Measurements from ENCODE around the gene MMS19.
"Not testable (repeated sequence)": the region's sequence is repeated elsewhere in the genome, so short reads cannot be mapped to it uniquely, and the experiment has no call there.

Gene MMS19

GRCh38 chr10:97529685-97530465, 31.7 kb upstream of the MMS19 start:
- DNase-seq (ENCODE audit: insufficient read length, low spot score) = no peak
- no peak for FAIRE-seq

- DNase-seq (ENCODE audit: insufficient read length, low spot score); FAIRE-seq: not testable (repeated sequence)
Measured at GRCh38 chr10:97528876-97529275, 30.7 kb upstream of the MMS19 start.

- DNase-seq (ENCODE audit: insufficient read length, low spot score) (no peak), FAIRE-seq (no peak)
Measured at GRCh38 chr10:97525683-97526110, 27.5 kb upstream of the MMS19 start.

GRCh38 chr10:97525086-97525485, 26.9 kb upstream of the MMS19 start:
- FAIRE-seq (no peak), DNase-seq (ENCODE audit: insufficient read length, low spot score) (no peak)

GRCh38 chr10:97522937-97523336, 24.7 kb upstream of the MMS19 start:
- no peak for DNase-seq (ENCODE audit: insufficient read length, low spot score)
- FAIRE-seq = no peak

- no peak for FAIRE-seq
- no peak for DNase-seq (ENCODE audit: insufficient read length, low spot score)
Measured at GRCh38 chr10:97522071-97522470, 23.8 kb upstream of the MMS19 start.

GRCh38 chr10:97520978-97521761, 22.9 kb upstream of the MMS19 start:
- FAIRE-seq (no peak), DNase-seq (ENCODE audit: insufficient read length, low spot score) (no peak)

- no peak for FAIRE-seq
- DNase-seq (ENCODE audit: insufficient read length, low spot score) = no peak
Measured at GRCh38 chr10:97520520-97520919, 22.3 kb upstream of the MMS19 start.

GRCh38 chr10:97519342-97519741, 21.1 kb upstream of the MMS19 start:
- no peak for DNase-seq (ENCODE audit: insufficient read length, low spot score)
- no peak for FAIRE-seq

- FAIRE-seq = no peak
- DNase-seq (ENCODE audit: insufficient read length, low spot score) = no peak
Measured at GRCh38 chr10:97518301-97519043, 20.2 kb upstream of the MMS19 start.

- FAIRE-seq = no peak
- no peak for DNase-seq (ENCODE audit: insufficient read length, low spot score)
Measured at GRCh38 chr10:97517778-97518300, 19.6 kb upstream of the MMS19 start.

GRCh38 chr10:97517096-97517750, 19.0 kb upstream of the MMS19 start:
- FAIRE-seq = no peak
- no peak for DNase-seq (ENCODE audit: insufficient read length, low spot score)

- DNase-seq (ENCODE audit: insufficient read length, low spot score) (no peak), FAIRE-seq (no peak)
Measured at GRCh38 chr10:97515271-97515978, 17.2 kb upstream of the MMS19 start.

GRCh38 chr10:97514344-97514743, 16.1 kb upstream of the MMS19 start:
- DNase-seq (ENCODE audit: insufficient read length, low spot score) (no peak), FAIRE-seq (no peak)

- FAIRE-seq = no peak
- DNase-seq (ENCODE audit: insufficient read length, low spot score) = no peak
Measured at GRCh38 chr10:97512993-97513392, 14.8 kb upstream of the MMS19 start.

GRCh38 chr10:97511711-97512440, 13.7 kb upstream of the MMS19 start:
- DNase-seq (ENCODE audit: insufficient read length, low spot score) = no peak

GRCh38 chr10:97510686-97511085, 12.5 kb upstream of the MMS19 start:
- FAIRE-seq = no peak
- DNase-seq (ENCODE audit: insufficient read length, low spot score) = no peak

More at GRCh38 chr10:97511711-97512440, 13.7 kb upstream of the MMS19 start:
- no peak for FAIRE-seq

GRCh38 chr10:97509120-97509680, 11.0 kb upstream of the MMS19 start:
- DNase-seq (ENCODE audit: insufficient read length, low spot score) (no peak), FAIRE-seq (no peak)

GRCh38 chr10:97508342-97508741, 10.1 kb upstream of the MMS19 start:
- FAIRE-seq = no peak

More at GRCh38 chr10:97508342-97508741, 10.1 kb upstream of the MMS19 start:
- no peak for DNase-seq (ENCODE audit: insufficient read length, low spot score)
